ENCODE data around the gene SHKBP1.

SHKBP1 gene

GRCh38 chr19:40600570-40601133 lies 24.0 kb downstream of the SHKBP1 start:
- TF ChIP-seq REST (IDR thresholded peaks at IDR 0.05; ENCODE audit: insufficient read depth in 1 of 2, low read depth in 2 of 2, low read length in 2 of 2): no peak
- TF ChIP-seq SIN3A (IDR thresholded peaks at IDR 0.05; ENCODE audit: borderline replicate concordance, insufficient read depth, low read length): no peak
- TF ChIP-seq POLR2AphosphoS5 (IDR thresholded peaks at IDR 0.05; ENCODE audit: low read depth, low read length): no peak
- no peak for TF ChIP-seq FOXP2 (optimal IDR thresholded peaks at IDR 0.05; ENCODE audit: borderline replicate concordance, extremely low read depth, extremely low read length, insufficient read depth)
- no peak for TF ChIP-seq TAF1 (IDR thresholded peaks at IDR 0.05; ENCODE audit: borderline replicate concordance, insufficient read depth, low read length)

GRCh38 chr19:40601134-40601974 lies 24.7 kb downstream of the SHKBP1 start, which contains the start of gene LTBP4:
Gene LTBP4, plus strand, starts transcription at chr19:40601369. Its CDS starts 19 bp downstream, at chr19:40601388.
- TF ChIP-seq SIN3A (IDR thresholded peaks at IDR 0.05; ENCODE audit: borderline replicate concordance, insufficient read depth, low read length): no peak
- TF ChIP-seq POLR2AphosphoS5 (IDR thresholded peaks at IDR 0.05; ENCODE audit: low read depth, low read length): no peak
- no peak for TF ChIP-seq TAF1 (IDR thresholded peaks at IDR 0.05; ENCODE audit: borderline replicate concordance, insufficient read depth, low read length)
- TF ChIP-seq REST (IDR thresholded peaks at IDR 0.05; ENCODE audit: insufficient read depth in 1 of 2, low read depth in 2 of 2, low read length in 2 of 2): no peak
- no peak for TF ChIP-seq FOXP2 (optimal IDR thresholded peaks at IDR 0.05; ENCODE audit: borderline replicate concordance, extremely low read depth, extremely low read length, insufficient read depth)

GRCh38 chr19:40603071-40603388 lies 26.4 kb downstream of the SHKBP1 start:
- TF ChIP-seq REST (IDR thresholded peaks at IDR 0.05; ENCODE audit: insufficient read depth in 1 of 2, low read depth in 2 of 2, low read length in 2 of 2) (no peak), SIN3A (IDR thresholded peaks at IDR 0.05; ENCODE audit: borderline replicate concordance, insufficient read depth, low read length) (no peak), FOXP2 (optimal IDR thresholded peaks at IDR 0.05; ENCODE audit: borderline replicate concordance, extremely low read depth, extremely low read length, insufficient read depth) (no peak), POLR2AphosphoS5 (IDR thresholded peaks at IDR 0.05; ENCODE audit: low read depth, low read length) (no peak), TAF1 (IDR thresholded peaks at IDR 0.05; ENCODE audit: borderline replicate concordance, insufficient read depth, low read length) (no peak)

- TF ChIP-seq SIN3A (IDR thresholded peaks at IDR 0.05; ENCODE audit: borderline replicate concordance, insufficient read depth, low read length): peak; percentile 96; the same call in 1 of the 2 replicates
- TF ChIP-seq TAF1 (IDR thresholded peaks at IDR 0.05; ENCODE audit: borderline replicate concordance, insufficient read depth, low read length): peak; percentile 44; the same call in 1 of the 2 replicates
- peak in 1 of 2 experiments; percentile 54; a peak in 1 of 4 replicates for TF ChIP-seq REST (IDR thresholded peaks at IDR 0.05; ENCODE audit: insufficient read depth in 1 of 2, low read depth in 2 of 2, low read length in 2 of 2)
- no peak for TF ChIP-seq POLR2AphosphoS5 (IDR thresholded peaks at IDR 0.05; ENCODE audit: low read depth, low read length)
- peak; percentile 97 for TF ChIP-seq FOXP2 (optimal IDR thresholded peaks at IDR 0.05; ENCODE audit: borderline replicate concordance, extremely low read depth, extremely low read length, insufficient read depth)
Observed at GRCh38 chr19:40603389-40604170, 26.9 kb downstream of the SHKBP1 start.
